ENCODE measurements around the gene PSME3IP1. TPM values are rescaled to one million over a fixed set of nuclear protein-coding genes. Genes with fewer than 3 reads are reported as not detected.
"Not testable (repeated sequence)": the region's sequence is repeated elsewhere in the genome, so short reads cannot be mapped to it uniquely, and the experiment has no call there.

PSME3IP1 gene
- total and polyA plus RNA-seq, 2 experiments from 2014 or later, result 78.0 to 105 TPM

DNA sequence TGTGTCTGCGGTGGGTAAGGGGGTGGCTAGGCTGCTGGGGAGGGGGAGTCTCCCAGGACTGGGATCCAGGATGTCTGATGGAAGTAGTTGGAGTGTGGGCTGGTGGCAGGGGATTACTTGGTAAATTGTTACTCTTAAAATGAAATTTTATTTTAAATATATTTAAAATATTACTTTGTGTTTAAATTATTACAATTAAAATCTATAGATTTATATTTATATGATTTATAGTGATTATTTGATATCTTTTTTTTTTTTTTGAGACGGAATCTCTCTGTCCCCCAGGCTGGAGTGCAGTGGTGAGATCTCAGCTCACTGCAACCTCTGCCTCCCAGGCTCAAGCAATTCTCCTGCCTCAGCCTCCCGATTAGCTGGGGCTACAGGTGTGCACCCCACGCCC lies 74.9 kb downstream of the PSME3IP1 start (continued):
- TF ChIP-seq JUNB (IDR thresholded peaks at IDR 0.05; ENCODE audit: unreplicated experiment), result no peak
- no peak for TF ChIP-seq ZNF114 (CRISPR knock-in tag; IDR thresholded peaks at IDR 0.05)
- no peak for TF ChIP-seq CREB1 (CRISPR knock-in tag; IDR thresholded peaks at IDR 0.05; ENCODE audit: low read depth)
- TF ChIP-seq NANOG (IDR thresholded peaks at IDR 0.05; ENCODE audit: borderline replicate concordance), result no peak
- TF ChIP-seq, protein P1, sequence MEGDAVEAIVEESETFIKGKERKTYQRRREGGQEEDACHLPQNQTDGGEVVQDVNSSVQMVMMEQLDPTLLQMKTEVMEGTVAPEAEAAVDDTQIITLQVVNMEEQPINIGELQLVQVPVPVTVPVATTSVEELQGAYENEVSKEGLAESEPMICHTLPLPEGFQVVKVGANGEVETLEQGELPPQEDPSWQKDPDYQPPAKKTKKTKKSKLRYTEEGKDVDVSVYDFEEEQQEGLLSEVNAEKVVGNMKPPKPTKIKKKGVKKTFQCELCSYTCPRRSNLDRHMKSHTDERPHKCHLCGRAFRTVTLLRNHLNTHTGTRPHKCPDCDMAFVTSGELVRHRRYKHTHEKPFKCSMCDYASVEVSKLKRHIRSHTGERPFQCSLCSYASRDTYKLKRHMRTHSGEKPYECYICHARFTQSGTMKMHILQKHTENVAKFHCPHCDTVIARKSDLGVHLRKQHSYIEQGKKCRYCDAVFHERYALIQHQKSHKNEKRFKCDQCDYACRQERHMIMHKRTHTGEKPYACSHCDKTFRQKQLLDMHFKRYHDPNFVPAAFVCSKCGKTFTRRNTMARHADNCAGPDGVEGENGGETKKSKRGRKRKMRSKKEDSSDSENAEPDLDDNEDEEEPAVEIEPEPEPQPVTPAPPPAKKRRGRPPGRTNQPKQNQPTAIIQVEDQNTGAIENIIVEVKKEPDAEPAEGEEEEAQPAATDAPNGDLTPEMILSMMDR (conservative IDR thresholded peaks at IDR 0.05; ENCODE audit: low read depth in 2 of 2), result no peak
- TF ChIP-seq ZNF331 (CRISPR knock-in tag; IDR thresholded peaks at IDR 0.05; ENCODE audit: low read depth), result no peak
- TF ChIP-seq ETS1 (IDR thresholded peaks at IDR 0.05), result no peak
- no peak for TF ChIP-seq EZH2phosphoT487 (IDR thresholded peaks at IDR 0.05; ENCODE audit: unreplicated experiment)

DNA sequence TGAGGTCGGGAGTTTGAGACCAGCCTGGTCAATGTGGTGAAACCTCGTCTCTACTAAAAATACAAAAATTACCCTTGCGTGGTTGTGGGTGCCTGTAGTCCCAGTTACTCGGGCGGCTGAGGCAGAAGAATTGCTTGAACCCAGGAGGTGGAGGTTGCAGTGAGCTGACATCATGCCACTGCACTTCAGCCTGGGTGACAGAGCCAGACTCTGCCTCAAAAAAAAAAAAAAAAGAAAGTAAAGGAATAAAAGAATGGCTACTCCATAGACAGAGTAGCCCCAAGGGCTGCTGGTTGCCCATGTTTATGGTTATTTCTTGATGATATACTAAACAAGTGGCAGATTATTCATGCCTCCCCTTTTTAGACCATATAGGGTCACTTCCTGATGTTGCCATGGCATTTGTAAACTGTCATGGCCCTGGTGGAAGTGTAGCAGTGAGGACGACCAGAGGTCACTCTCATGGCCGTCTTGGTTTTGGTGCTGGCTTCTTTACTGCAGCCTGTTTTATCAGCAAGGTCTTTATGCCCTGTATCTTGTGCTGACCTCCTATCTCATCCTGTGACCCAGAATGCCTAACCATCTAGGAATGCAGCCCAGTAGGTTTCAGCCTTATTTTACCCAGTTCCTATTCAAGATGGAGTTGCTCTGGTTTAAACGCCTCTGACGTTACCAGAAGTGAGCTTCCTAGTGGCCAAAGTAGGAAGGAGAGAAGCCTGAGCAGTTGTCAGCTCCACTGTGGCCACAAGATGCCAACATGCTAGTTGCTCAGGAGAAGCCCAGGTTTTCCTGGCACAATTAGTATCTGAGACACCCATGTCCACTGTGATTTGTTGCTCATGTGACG lies 76.4 kb downstream of the PSME3IP1 start:
- not testable (repeated sequence) for ATAC-seq; H3K27ac ChIP-seq (ENCODE audit: low read depth); H3K9me3 Mint-ChIP-seq; H2AFZ ChIP-seq; H4K20me1 ChIP-seq (replicated peaks; ENCODE audit: insufficient read depth); H3K4me3 ChIP-seq; H3K36me3 Mint-ChIP-seq (ENCODE audit: low read depth); H3K79me2 ChIP-seq (replicated peaks; ENCODE audit: insufficient read depth); H3K27ac Mint-ChIP-seq; H3K4me1 ChIP-seq (ENCODE audit: insufficient read depth); H3K9me2 ChIP-seq (ENCODE audit: insufficient read depth); DNase-seq (ENCODE audit: low spot score); H3K36me3 ChIP-seq (ENCODE audit: insufficient read depth); H3K27me3 ChIP-seq (ENCODE audit: insufficient read depth); H3K4me3 Mint-ChIP-seq; H3F3A ChIP-seq (replicated peaks; ENCODE audit: low read depth); H3K4me2 ChIP-seq
- peaks cover 18% of the 10 kb centered on the region for H3K4me1 Mint-ChIP-seq
- peaks cover 15% of the 10 kb centered on the region for H3K27me3 Mint-ChIP-seq (ENCODE audit: insufficient read depth, low read depth, poor library complexity)

DNA sequence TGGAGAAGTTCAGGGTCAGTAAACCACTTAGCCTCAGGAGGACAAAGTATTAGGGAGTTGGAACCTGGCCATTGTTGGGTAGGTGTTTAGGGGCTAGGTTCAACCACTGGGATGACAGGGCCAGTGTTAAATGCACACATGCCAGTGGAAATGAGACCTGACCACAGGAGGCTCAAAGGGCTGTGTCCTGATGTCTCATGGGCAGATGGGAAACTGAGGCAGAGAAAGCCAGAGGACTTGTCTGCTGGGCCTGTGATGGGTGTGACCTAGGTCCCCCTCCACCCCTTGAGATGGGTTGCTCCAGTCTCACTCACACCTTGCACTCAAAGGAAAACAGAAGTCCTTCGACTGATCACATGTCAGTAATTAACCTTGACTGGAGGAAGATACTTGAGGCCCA lies 77.4 kb downstream of the PSME3IP1 start:
- no peak overlapping the region for H3K27ac Mint-ChIP-seq
- H3K9me3 Mint-ChIP-seq, result no peaks in the 10 kb centered on the region
- DNase-seq (ENCODE audit: low spot score) (no peak), ATAC-seq (no peak)
- Histone ChIP-seq H3K27me3 (ENCODE audit: insufficient read depth) (no peaks in the 10 kb centered on the region), H3K27ac (ENCODE audit: low read depth) (no peak overlapping the region), H4K20me1 (replicated peaks; ENCODE audit: insufficient read depth) (no peaks in the 10 kb centered on the region), H3K4me1 (ENCODE audit: insufficient read depth) (peaks cover 9% of the 10 kb centered on the region), H3K4me2 (no peak overlapping the region), H3K36me3 (ENCODE audit: insufficient read depth) (no peaks in the 10 kb centered on the region), H3K79me2 (replicated peaks; ENCODE audit: insufficient read depth) (no peaks in the 10 kb centered on the region), H2AFZ (no peak overlapping the region), H3K9me2 (ENCODE audit: insufficient read depth) (no peaks in the 10 kb centered on the region), H3F3A (replicated peaks; ENCODE audit: low read depth) (no peaks in the 10 kb centered on the region), H3K4me3 (no peak overlapping the region)
- H3K27me3 Mint-ChIP-seq (ENCODE audit: insufficient read depth, low read depth, poor library complexity), result peaks cover 13% of the 10 kb centered on the region
- H3K4me3 Mint-ChIP-seq, result no peak overlapping the region
- no peaks in the 10 kb centered on the region for H3K36me3 Mint-ChIP-seq (ENCODE audit: low read depth)
- peaks cover 20% of the 10 kb centered on the region for H3K4me1 Mint-ChIP-seq
- no peak for TF ChIP-seq ZNF114 (CRISPR knock-in tag; IDR thresholded peaks at IDR 0.05)
- no peak for TF ChIP-seq REST (IDR thresholded peaks at IDR 0.05; ENCODE audit: unreplicated experiment)
- TF ChIP-seq JUNB (IDR thresholded peaks at IDR 0.05; ENCODE audit: unreplicated experiment), result no peak
- no peak for TF ChIP-seq POLR2AphosphoS5 (IDR thresholded peaks at IDR 0.05; ENCODE audit: low read depth)

Measured in GM23338 (cell line).